COLO829 (cell line): Measurements from ENCODE around the gene GPR137B.
"Not testable (repeated sequence)": the region's sequence is repeated elsewhere in the genome, so short reads cannot be mapped to it uniquely, and the experiment has no call there.

Source experiments
- DNase-seq: peaks from one replicate; pipeline ENCODE4 v3.0.0; 2012; ENCODE audit warnings: low spot score

Gene GPR137B

DNA sequence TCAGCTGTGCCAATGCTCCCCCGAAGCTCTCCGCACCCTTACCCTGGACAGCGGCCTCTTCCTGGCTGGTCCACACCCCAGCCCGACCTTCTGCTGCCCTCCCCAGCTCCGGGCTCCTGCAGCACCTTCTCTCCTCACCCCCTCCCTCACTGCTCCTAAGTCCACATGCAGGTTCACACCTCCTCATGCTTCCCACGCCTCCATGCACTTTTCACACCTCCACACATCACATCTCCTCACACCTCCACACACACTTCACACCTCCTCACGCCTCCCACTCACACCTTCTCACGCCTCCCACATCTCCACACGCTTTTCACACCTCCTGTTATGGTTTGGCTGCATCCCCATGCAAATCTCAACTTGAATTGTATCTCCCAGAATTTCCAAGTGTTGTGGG lies 18.9 kb downstream of the GPR137B start:
- DNase-seq: no peak

- not testable (repeated sequence) for DNase-seq
These were observed 19.4 kb downstream of the GPR137B start for GRCh38 chr1:236161755-236162154.

- DNase-seq: no peak
These were observed 21.3 kb downstream of the GPR137B start for GRCh38 chr1:236163463-236164153.

GRCh38 chr1:236164273-236164672 lies 21.9 kb downstream of the GPR137B start:
- no peak for DNase-seq

DNA sequence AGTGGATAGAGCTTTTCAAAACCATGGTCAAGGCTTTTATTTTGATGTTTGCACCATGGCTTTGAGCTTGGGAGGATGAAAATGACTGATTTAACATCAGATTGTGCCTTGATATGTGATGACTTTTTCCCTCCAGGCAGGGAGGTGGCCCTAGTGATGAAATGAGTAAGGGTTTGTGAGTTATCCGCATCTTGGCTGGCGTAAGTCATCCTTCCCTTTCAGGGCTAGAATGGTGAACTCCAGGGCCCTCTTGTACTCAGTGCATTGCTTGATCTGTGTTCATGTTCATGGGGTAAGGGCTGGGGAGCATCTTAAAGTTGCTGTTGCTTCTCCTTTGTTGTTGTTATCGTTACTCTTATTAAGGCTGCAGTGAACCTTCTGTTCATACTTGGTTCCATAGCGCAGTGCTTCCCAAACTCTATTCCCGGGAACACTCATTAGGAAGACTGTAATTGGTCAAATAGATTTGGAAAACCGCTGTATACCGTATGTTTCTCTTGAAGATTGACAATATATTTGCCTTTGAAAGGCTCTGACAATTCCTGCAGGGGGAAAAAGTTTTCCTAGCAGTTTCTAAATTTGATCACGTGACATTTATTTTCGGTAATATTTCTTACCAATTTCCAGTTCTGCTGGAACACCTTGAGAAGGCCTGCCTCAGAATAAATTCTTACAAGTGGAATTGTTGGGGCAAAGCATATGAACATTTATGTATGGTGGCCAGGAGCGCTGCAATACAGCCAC lies 23.1 kb downstream of the GPR137B start:
- no peak for DNase-seq

DNA sequence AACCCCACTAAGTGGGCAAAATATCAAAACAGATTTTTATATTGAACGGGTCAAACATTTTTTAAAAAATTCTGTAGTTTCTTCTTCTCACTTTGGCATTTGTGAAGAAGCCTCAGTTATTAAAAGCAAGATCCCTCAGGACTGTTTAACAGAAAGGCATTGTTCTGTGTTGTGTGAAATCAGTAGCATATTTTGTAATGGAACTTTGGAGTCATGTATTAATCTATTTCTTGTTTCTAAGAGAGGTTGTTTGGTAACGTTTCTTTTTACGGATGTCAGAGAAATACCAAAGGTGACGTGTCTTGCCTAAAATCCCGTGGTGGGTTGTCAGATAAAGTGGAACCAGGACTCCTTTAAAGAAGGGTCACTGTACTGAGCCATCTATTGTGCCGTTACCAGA lies 23.7 kb downstream of the GPR137B start:
- DNase-seq: peak; percentile 98

DNA sequence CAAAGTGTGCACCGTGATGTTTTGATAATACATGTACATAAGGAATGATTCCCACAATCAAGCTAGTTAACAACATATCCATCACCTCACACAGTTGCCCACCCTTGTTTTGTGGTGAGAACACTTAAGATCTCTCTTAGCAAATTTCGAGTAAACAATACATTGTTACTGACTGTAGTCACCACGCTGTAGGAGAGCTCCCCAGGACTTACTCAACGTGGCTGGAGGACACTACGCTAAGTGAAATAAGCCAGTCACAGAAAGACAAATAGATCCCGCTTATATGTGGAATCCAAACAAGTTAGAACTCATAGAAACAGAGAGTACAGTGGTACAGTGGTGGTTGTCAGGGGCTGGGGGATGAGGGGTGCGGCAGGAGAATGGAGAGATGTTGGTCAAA lies 24.8 kb downstream of the GPR137B start:
- DNase-seq: no peak

- no peak for DNase-seq
These were observed 25.2 kb downstream of the GPR137B start for GRCh38 chr1:236167578-236167977.

DNA sequence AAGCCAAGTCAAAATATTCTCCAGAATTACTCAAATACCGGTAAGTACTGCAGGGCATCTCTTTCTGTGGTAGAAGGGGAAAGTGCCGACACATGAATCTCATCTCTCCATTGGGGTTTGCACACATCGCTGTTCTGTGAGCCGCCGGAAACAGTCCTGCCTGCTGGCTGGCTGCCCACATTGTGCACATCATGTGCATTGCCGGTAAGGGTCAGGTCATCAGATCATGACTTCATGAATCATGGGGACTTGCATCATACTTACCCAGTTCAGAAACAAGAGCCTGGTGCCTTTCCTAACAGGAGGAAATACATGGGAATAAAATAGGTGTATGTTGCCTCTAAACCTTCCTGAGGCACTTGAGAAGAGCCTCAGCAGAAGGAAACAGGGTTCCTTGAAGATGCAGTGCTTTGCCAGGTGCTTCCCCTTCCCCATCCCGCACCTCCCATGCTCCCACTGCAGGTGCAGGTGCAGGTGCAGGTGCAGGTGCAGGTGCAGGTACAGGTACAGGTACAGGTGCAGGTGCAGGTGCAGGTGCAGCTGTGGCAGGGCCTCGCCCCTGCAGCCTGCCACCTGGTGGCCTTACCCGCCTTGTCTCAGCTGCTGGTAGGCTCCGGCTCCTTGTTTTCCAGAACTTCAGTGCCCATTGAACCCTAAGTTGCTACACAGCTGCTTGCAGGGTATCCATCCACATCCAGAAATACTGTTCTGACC lies 26.5 kb downstream of the GPR137B start:
- DNase-seq: peak; percentile 91

DNA sequence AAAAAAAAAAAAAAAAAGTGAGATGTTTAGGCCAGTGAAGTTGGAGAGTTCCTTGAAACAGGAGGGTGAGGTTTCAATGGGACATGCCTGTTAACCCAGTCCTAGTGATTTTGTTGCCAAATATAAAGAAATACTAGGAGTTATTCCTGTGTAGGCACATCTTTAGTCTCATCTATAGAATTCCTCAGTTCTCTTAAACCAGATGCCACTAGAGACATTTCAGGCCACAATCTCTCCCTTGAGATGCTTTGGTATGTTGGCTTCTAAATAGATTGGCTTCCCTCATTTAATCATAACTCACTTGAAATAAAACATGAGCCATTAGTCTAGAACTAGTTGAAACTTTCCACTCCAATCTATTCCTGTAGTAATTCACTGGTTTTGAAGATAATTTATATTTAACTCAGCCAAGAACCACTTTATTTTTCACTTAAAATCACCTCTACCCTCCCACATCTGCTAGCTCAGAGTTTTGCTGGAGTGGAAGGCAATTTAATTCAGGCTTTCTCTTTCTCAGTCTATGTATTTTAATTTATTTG lies 29.8 kb downstream of the GPR137B start:
- DNase-seq: no peak

- no peak for DNase-seq
These were observed 30.9 kb downstream of the GPR137B start for GRCh38 chr1:236173174-236173767.

GRCh38 chr1:236175642-236176336 lies 33.5 kb downstream of the GPR137B start:
- no peak for DNase-seq

- DNase-seq: no peak
These were observed 34.3 kb downstream of the GPR137B start for GRCh38 chr1:236176337-236177336.

DNA sequence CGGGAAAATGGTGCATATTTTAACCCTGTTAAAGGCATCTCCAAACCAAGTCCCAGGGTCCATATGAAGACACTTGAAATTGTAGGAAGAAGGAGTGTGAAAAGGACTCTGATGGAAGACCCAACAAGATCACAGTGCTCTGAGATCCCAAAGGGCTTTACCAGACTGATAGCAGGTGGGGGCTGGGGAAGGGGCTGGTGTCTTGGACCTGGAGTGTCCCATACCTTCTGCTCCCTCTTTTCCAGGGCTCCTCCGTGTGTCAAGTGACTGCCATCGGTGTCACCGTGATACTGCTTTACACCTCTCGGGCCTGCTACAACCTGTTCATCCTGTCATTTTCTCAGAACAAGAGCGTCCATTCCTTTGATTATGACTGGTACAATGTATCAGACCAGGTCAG lies 37.3 kb downstream of the GPR137B start:
- no peak for DNase-seq

- DNase-seq: no peak
These were observed 38.7 kb downstream of the GPR137B start for GRCh38 chr1:236181059-236181458.

- DNase-seq: no peak
These were observed 43.3 kb downstream of the GPR137B start for GRCh38 chr1:236185687-236186086.

- DNase-seq: not testable (repeated sequence)
These were observed 44.1 kb downstream of the GPR137B start for GRCh38 chr1:236186471-236186870.

DNA sequence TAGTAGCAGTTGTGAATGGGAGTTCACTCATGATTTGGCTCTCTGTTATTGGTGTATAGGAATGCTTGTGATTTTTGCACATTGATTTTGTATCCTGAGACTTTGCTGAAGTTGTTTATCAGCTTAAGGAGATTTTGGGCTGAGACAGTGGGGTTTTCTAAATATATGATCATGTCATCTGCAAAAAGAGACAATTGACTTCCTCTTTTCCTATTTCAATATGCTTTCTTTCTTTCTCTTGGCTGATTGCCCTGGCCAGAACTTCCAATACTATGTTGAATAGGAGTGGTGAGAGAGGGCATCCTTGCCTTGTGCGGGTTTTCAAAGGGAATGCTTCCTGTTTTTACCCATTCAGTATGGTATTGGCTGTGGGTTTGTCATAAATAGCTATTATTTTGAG lies 45.7 kb downstream of the GPR137B start:
- DNase-seq: not testable (repeated sequence)

- no peak for DNase-seq
These were observed 50.8 kb downstream of the GPR137B start for GRCh38 chr1:236193184-236193583.

- DNase-seq: no peak
These were observed 58.6 kb downstream of the GPR137B start for GRCh38 chr1:236200925-236201324.
